ENCODE data around the gene PCDHGC3.

Gene PCDHGC3

GRCh38 chr5:141439411-141440141, 36.2 kb upstream of the PCDHGC3 start:
- Histone ChIP-seq H3K79me1 (replicated peaks; ENCODE audit: low read length, poor library complexity, severe bottlenecking) (peaks cover 22% of the 10 kb centered on the region), H3K27me3 (ENCODE audit: control insufficient read depth in 1 of 2, insufficient read depth in 1 of 2, low read length in 2 of 2) (no peaks in the 10 kb centered on the region), H2BK120ac (ENCODE audit: low read depth, low read length) (no peak overlapping the region), H3K4me1 (ENCODE audit: control insufficient read depth, insufficient read depth, low read depth, low read length) (peaks cover 5% of the 10 kb centered on the region), H3K4ac (ENCODE audit: low read depth in 1 of 2, low read length in 2 of 2) (no peak overlapping the region), H2AK5ac (ENCODE audit: low read length, severe bottlenecking) (no peak overlapping the region), H4K91ac (ENCODE audit: low read length) (no peak overlapping the region), H3K18ac (ENCODE audit: low read depth in 1 of 2, low read length in 2 of 2) (no peak overlapping the region), H4K8ac (ENCODE audit: low read length) (no peak overlapping the region), H3K4me3 (ENCODE audit: insufficient read depth in 1 of 2, low read depth in 1 of 2, low read length in 2 of 2) (no peak overlapping the region), H2AFZ (ENCODE audit: low read depth, low read length) (no peak overlapping the region), H3K27ac (ENCODE audit: low read length, poor library complexity, severe bottlenecking) (peak overlapping the region; percentile 24), H3K9me3 (ENCODE audit: control insufficient read depth, low read length) (peaks cover 8% of the 10 kb centered on the region), H3K4me2 (ENCODE audit: low read length, poor library complexity, severe bottlenecking) (no peak overlapping the region), H2BK15ac (ENCODE audit: low read depth, poor library complexity, severe bottlenecking) (no peak overlapping the region), H2BK12ac (ENCODE audit: low read length in 2 of 2) (no peak overlapping the region), H3K9ac (ENCODE audit: low read length) (no peak overlapping the region), H2BK5ac (ENCODE audit: low read depth, low read length, poor library complexity, severe bottlenecking) (no peak overlapping the region), H3K23ac (ENCODE audit: low read length in 2 of 2) (no peak overlapping the region), H3K36me3 (ENCODE audit: control insufficient read depth in 1 of 2, insufficient read depth in 2 of 2, low read depth in 1 of 2, low read length in 2 of 2) (peaks cover 7 to 9% of the 10 kb centered on the region in 2 experiments), H3K14ac (ENCODE audit: low read length in 2 of 2) (no peak overlapping the region)
- WGBS: 88% methylated on average over 10 of the region's 10 CpGs
- DNase-seq: no peak

GRCh38 chr5:141440341-141440740, 35.4 kb upstream of the PCDHGC3 start:
- 97% methylated on average over 9 of the region's 9 CpGs for WGBS
- Histone ChIP-seq H2AK5ac (ENCODE audit: low read length, severe bottlenecking) (no peak overlapping the region), H3K79me1 (replicated peaks; ENCODE audit: low read length, poor library complexity, severe bottlenecking) (peaks cover 25% of the 10 kb centered on the region), H2BK12ac (ENCODE audit: low read length in 2 of 2) (no peak overlapping the region), H3K4me2 (ENCODE audit: low read length, poor library complexity, severe bottlenecking) (no peak overlapping the region), H3K18ac (ENCODE audit: low read depth in 1 of 2, low read length in 2 of 2) (no peak overlapping the region), H2BK5ac (ENCODE audit: low read depth, low read length, poor library complexity, severe bottlenecking) (no peak overlapping the region), H3K27ac (ENCODE audit: low read length, poor library complexity, severe bottlenecking) (peak overlapping the region; percentile 24), H3K4me3 (ENCODE audit: insufficient read depth in 1 of 2, low read depth in 1 of 2, low read length in 2 of 2) (no peak overlapping the region), H3K4me1 (ENCODE audit: control insufficient read depth, insufficient read depth, low read depth, low read length) (peaks cover 5% of the 10 kb centered on the region), H4K91ac (ENCODE audit: low read length) (no peak overlapping the region), H4K8ac (ENCODE audit: low read length) (no peak overlapping the region), H2BK120ac (ENCODE audit: low read depth, low read length) (no peak overlapping the region), H3K27me3 (ENCODE audit: control insufficient read depth in 1 of 2, insufficient read depth in 1 of 2, low read length in 2 of 2) (no peaks in the 10 kb centered on the region), H3K14ac (ENCODE audit: low read length in 2 of 2) (no peak overlapping the region), H3K36me3 (ENCODE audit: control insufficient read depth in 1 of 2, insufficient read depth in 2 of 2, low read depth in 1 of 2, low read length in 2 of 2) (peaks cover 7 to 9% of the 10 kb centered on the region in 2 experiments), H3K4ac (ENCODE audit: low read depth in 1 of 2, low read length in 2 of 2) (no peak overlapping the region), H3K9me3 (ENCODE audit: control insufficient read depth, low read length) (peaks cover 10% of the 10 kb centered on the region), H3K9ac (ENCODE audit: low read length) (no peak overlapping the region), H2BK15ac (ENCODE audit: low read depth, poor library complexity, severe bottlenecking) (no peak overlapping the region), H3K23ac (ENCODE audit: low read length in 2 of 2) (no peak overlapping the region), H2AFZ (ENCODE audit: low read depth, low read length) (no peak overlapping the region)
- no peak for DNase-seq

GRCh38 chr5:141441571-141442170, 34.1 kb upstream of the PCDHGC3 start:
- peaks cover 25% of the 10 kb centered on the region for H3K79me1 ChIP-seq (replicated peaks; ENCODE audit: low read length, poor library complexity, severe bottlenecking)
- 99% methylated on average over 45 of the region's 50 CpGs for WGBS

GRCh38 chr5:141465351-141465750, 10.4 kb upstream of the PCDHGC3 start:
- peak; percentile 22 for DNase-seq
- Histone ChIP-seq H3K18ac (ENCODE audit: low read depth in 1 of 2, low read length in 2 of 2) (no peak overlapping the region), H3K4me2 (ENCODE audit: low read length, poor library complexity, severe bottlenecking) (no peak overlapping the region), H4K91ac (ENCODE audit: low read length) (no peak overlapping the region), H3K23ac (ENCODE audit: low read length in 2 of 2) (no peak overlapping the region), H3K27ac (ENCODE audit: low read length, poor library complexity, severe bottlenecking) (peak overlapping the region; percentile 28), H3K14ac (ENCODE audit: low read length in 2 of 2) (no peak overlapping the region), H3K36me3 (ENCODE audit: control insufficient read depth in 1 of 2, insufficient read depth in 2 of 2, low read depth in 1 of 2, low read length in 2 of 2) (peaks cover 0 to 8% of the 10 kb centered on the region in 2 experiments), H2AK5ac (ENCODE audit: low read length, severe bottlenecking) (no peak overlapping the region), H2AFZ (ENCODE audit: low read depth, low read length) (no peak overlapping the region), H3K4me1 (ENCODE audit: control insufficient read depth, insufficient read depth, low read depth, low read length) (peaks cover 2% of the 10 kb centered on the region), H2BK15ac (ENCODE audit: low read depth, poor library complexity, severe bottlenecking) (no peak overlapping the region), H2BK5ac (ENCODE audit: low read depth, low read length, poor library complexity, severe bottlenecking) (no peak overlapping the region), H3K27me3 (ENCODE audit: control insufficient read depth in 1 of 2, insufficient read depth in 1 of 2, low read length in 2 of 2) (no peaks in the 10 kb centered on the region), H2BK12ac (ENCODE audit: low read length in 2 of 2) (no peak overlapping the region), H3K4ac (ENCODE audit: low read depth in 1 of 2, low read length in 2 of 2) (no peak overlapping the region), H3K9me3 (ENCODE audit: control insufficient read depth, low read length) (no peaks in the 10 kb centered on the region), H3K9ac (ENCODE audit: low read length) (no peak overlapping the region), H3K4me3 (ENCODE audit: insufficient read depth in 1 of 2, low read depth in 1 of 2, low read length in 2 of 2) (no peak overlapping the region), H3K79me1 (replicated peaks; ENCODE audit: low read length, poor library complexity, severe bottlenecking) (peaks cover 10% of the 10 kb centered on the region), H2BK120ac (ENCODE audit: low read depth, low read length) (no peak overlapping the region), H4K8ac (ENCODE audit: low read length) (no peak overlapping the region)
- 98% methylated on average over 3 of the region's 3 CpGs for WGBS

More at GRCh38 chr5:141441571-141442170, 34.1 kb upstream of the PCDHGC3 start:
- Histone ChIP-seq H2AK5ac (ENCODE audit: low read length, severe bottlenecking) (peak overlapping the region; percentile 13), H3K18ac (ENCODE audit: low read depth in 1 of 2, low read length in 2 of 2) (no peak overlapping the region), H2BK12ac (ENCODE audit: low read length in 2 of 2) (no peak overlapping the region), H2AFZ (ENCODE audit: low read depth, low read length) (no peak overlapping the region), H4K8ac (ENCODE audit: low read length) (no peak overlapping the region), H3K4me2 (ENCODE audit: low read length, poor library complexity, severe bottlenecking) (no peak overlapping the region), H3K9me3 (ENCODE audit: control insufficient read depth, low read length) (peaks cover 10% of the 10 kb centered on the region), H3K27ac (ENCODE audit: low read length, poor library complexity, severe bottlenecking) (no peak overlapping the region), H3K14ac (ENCODE audit: low read length in 2 of 2) (no peak overlapping the region), H2BK5ac (ENCODE audit: low read depth, low read length, poor library complexity, severe bottlenecking) (no peak overlapping the region), H3K4me3 (ENCODE audit: insufficient read depth in 1 of 2, low read depth in 1 of 2, low read length in 2 of 2) (peak overlapping the region in 1 of 2 experiments; percentile 7), H4K91ac (ENCODE audit: low read length) (no peak overlapping the region), H3K23ac (ENCODE audit: low read length in 2 of 2) (no peak overlapping the region), H3K4me1 (ENCODE audit: control insufficient read depth, insufficient read depth, low read depth, low read length) (peaks cover 5% of the 10 kb centered on the region), H2BK120ac (ENCODE audit: low read depth, low read length) (no peak overlapping the region), H3K4ac (ENCODE audit: low read depth in 1 of 2, low read length in 2 of 2) (no peak overlapping the region), H3K36me3 (ENCODE audit: control insufficient read depth in 1 of 2, insufficient read depth in 2 of 2, low read depth in 1 of 2, low read length in 2 of 2) (peaks cover 7 to 9% of the 10 kb centered on the region in 2 experiments), H3K27me3 (ENCODE audit: control insufficient read depth in 1 of 2, insufficient read depth in 1 of 2, low read length in 2 of 2) (no peaks in the 10 kb centered on the region), H3K9ac (ENCODE audit: low read length) (no peak overlapping the region), H2BK15ac (ENCODE audit: low read depth, poor library complexity, severe bottlenecking) (no peak overlapping the region)
- DNase-seq: no peak

All from mesenchymal stem cell (in vitro differentiated cells and primary cell).